HG03095 (cell line): Measurements from ENCODE around the gene SLC38A11.

Experiments
- ATAC-seq: cut with Tn5 transposase; IDR thresholded peaks from one replicate; pipeline ENCODE4 v1.9.1; 2021; ENCODE audit warnings: moderate library complexity; ENCODE audit not compliant: unreplicated experiment

Gene SLC38A11

GRCh38 chr2:164972216-164972615, 16.9 kb upstream of the SLC38A11 start:
- no peak for ATAC-seq

- no peak for ATAC-seq
Measured at GRCh38 chr2:164969909-164970690, 14.8 kb upstream of the SLC38A11 start.

- no peak for ATAC-seq
Measured at GRCh38 chr2:164967781-164968228, 12.5 kb upstream of the SLC38A11 start.

GRCh38 chr2:164967361-164967760, 12.0 kb upstream of the SLC38A11 start:
- no peak for ATAC-seq

- no peak for ATAC-seq
Measured at GRCh38 chr2:164964700-164965099, 9.4 kb upstream of the SLC38A11 start.

- no peak for ATAC-seq
Measured at GRCh38 chr2:164960159-164960558, 4.8 kb upstream of the SLC38A11 start.

GRCh38 chr2:164954186-164954585, 1.1 kb downstream of the SLC38A11 start:
- no peak for ATAC-seq

- ATAC-seq = no peak
Measured at GRCh38 chr2:164953279-164953678, 2.0 kb downstream of the SLC38A11 start.

- no peak for ATAC-seq
Measured at GRCh38 chr2:164952057-164952702, 3.1 kb downstream of the SLC38A11 start.

GRCh38 chr2:164948540-164948939, 6.8 kb downstream of the SLC38A11 start:
- ATAC-seq = no peak

GRCh38 chr2:164947281-164947680, 8.0 kb downstream of the SLC38A11 start:
- no peak for ATAC-seq

GRCh38 chr2:164943289-164943688, 12.0 kb downstream of the SLC38A11 start:
- ATAC-seq = no peak

- ATAC-seq = no peak
Measured at GRCh38 chr2:164937864-164938401, 17.4 kb downstream of the SLC38A11 start.

GRCh38 chr2:164935118-164936101, 19.9 kb downstream of the SLC38A11 start:
- no peak for ATAC-seq

- ATAC-seq = no peak
Measured at GRCh38 chr2:164934401-164935117, 20.8 kb downstream of the SLC38A11 start.

GRCh38 chr2:164933671-164934189, 21.6 kb downstream of the SLC38A11 start:
- ATAC-seq = no peak

GRCh38 chr2:164932377-164932776, 22.9 kb downstream of the SLC38A11 start:
- no peak for ATAC-seq

GRCh38 chr2:164928101-164928673, 27.1 kb downstream of the SLC38A11 start:
- ATAC-seq = no peak

GRCh38 chr2:164922134-164922533, 33.2 kb downstream of the SLC38A11 start:
- ATAC-seq = no peak

GRCh38 chr2:164920430-164920829, 34.9 kb downstream of the SLC38A11 start:
- ATAC-seq = no peak
